ENCODE results near the gene BCO1. TPM values are rescaled to one million over a fixed set of nuclear protein-coding genes. Genes with fewer than 3 reads are reported as not detected.

Gene BCO1
- total and polyA plus RNA-seq, 4 experiments from 2014 or later, result not detected

DNA sequence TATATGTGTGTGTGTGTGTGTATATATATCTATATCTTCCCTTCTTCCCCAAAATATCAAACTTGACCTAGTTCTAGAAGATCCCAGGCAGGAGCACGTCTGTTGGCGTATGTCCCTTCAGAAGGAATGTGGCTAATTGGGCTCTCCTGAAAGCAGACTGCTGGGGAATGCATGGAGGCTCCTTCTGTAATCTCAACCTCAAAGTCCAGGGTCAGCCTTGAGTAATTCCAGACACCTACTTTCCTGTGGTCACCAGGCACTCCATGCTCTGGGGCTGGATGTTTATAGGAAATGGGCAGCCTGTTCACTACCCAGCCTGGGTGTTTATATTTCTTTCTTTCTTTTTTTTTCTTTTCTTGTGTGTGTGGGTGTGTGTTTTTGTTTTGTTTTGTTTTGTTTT lies 13.4 kb downstream of the BCO1 start:
- intact Hi-C loops (cut with micrococcal nuclease), result no loop called here
- Histone ChIP-seq H3K27me3 (ENCODE audit: insufficient read depth, low read length) (no peaks in the 10 kb centered on the region), H3K9me3 (ENCODE audit: control insufficient read depth in 1 of 2, low read length in 2 of 2) (no peaks in the 10 kb centered on the region), H3K4me3 (ENCODE audit: low read length in 2 of 2) (no peak overlapping the region), H3K36me3 (ENCODE audit: insufficient read depth, low read length) (no peaks in the 10 kb centered on the region), H3K27ac (ENCODE audit: low read depth, low read length) (no peak overlapping the region), H3K4me1 (ENCODE audit: insufficient read depth, low read length) (no peaks in the 10 kb centered on the region)
- ChIA-PET POLR2A (ENCODE audit: partially characterized antibody) (no interaction called here), CTCF (ENCODE audit: partially characterized antibody) (no interaction called here)
- H3K27ac Mint-ChIP-seq, result no peak overlapping the region
- peaks cover 0 to 2% of the 10 kb centered on the region in 2 donors for H3K27me3 Mint-ChIP-seq
- DNase-seq, result no peak
- no peak overlapping the region for H3K4me3 Mint-ChIP-seq
- H3K9me3 Mint-ChIP-seq, result no peaks in the 10 kb centered on the region
- H3K36me3 Mint-ChIP-seq, result no peaks in the 10 kb centered on the region
- H3K4me1 Mint-ChIP-seq, result no peaks in the 10 kb centered on the region

DNA sequence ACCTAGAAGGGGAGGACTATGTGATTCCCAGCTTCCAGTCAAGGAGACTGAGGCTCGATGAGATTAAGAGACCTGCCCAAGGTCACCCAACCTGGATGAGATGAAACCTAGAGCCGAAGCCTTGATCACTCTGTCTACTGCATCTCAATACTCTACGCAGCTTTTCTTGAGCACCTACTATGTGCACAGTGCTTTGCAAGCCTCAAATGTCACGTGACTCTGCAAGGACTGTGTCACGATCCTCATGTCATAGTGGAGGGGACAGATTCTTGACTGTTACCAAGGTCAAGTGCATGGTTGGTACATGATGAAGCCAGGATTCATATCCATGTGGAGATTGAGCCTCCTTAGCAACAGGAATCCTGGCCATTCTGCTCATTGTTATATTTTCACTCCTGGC lies 14.7 kb downstream of the BCO1 start:
- intact Hi-C loops (cut with micrococcal nuclease), result no loop called here
- H3K4me1 ChIP-seq (ENCODE audit: insufficient read depth, low read length), result no peaks in the 10 kb centered on the region
- Mint-ChIP-seq H3K36me3 (no peaks in the 10 kb centered on the region), H3K27ac (no peak overlapping the region), H3K27me3 (peaks cover 0 to 2% of the 10 kb centered on the region in 2 donors), H3K4me3 (no peak overlapping the region), H3K4me1 (no peaks in the 10 kb centered on the region), H3K9me3 (no peaks in the 10 kb centered on the region)
- no peaks in the 10 kb centered on the region for H3K36me3 ChIP-seq (ENCODE audit: insufficient read depth, low read length)
- POLR2A ChIA-PET (ENCODE audit: partially characterized antibody), result no interaction called here
- H3K27ac ChIP-seq (ENCODE audit: low read depth, low read length), result no peak overlapping the region
- no peaks in the 10 kb centered on the region for H3K9me3 ChIP-seq (ENCODE audit: control insufficient read depth in 1 of 2, low read length in 2 of 2)
- H3K27me3 ChIP-seq (ENCODE audit: insufficient read depth, low read length), result no peaks in the 10 kb centered on the region
- CTCF ChIA-PET (ENCODE audit: partially characterized antibody), result no interaction called here
- no peak for DNase-seq
- H3K4me3 ChIP-seq (ENCODE audit: low read length in 2 of 2), result no peak overlapping the region

DNA sequence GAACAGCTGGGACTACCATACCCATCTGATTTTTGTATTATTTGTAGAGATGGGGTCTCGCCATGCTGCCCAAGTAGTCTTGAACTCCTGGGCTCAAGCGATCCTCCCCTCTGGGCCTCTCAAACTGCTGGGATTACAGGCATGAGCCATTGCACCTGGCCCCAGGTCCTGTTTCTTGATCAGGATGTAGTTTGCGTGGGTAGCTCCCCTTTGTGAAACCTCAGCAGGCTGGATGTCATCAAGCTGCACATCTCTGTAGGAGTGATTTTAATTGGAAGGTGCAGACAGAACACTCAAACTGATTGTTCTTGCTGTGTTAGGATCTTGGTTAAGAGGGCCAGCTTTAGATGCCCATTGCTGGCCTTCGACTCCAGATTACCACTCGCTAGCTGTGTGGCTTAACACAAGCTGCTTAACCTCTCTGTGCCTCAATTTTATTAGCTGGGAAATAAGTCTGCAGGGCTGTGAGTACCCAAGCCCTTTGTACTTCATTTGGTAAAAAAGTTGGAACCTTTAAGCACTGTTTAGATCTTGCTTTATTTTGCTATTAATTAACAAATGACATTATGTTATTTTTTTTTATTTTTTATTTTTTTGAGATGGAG lies 16.5 kb downstream of the BCO1 start:
- H3K4me3 Mint-ChIP-seq, result no peak overlapping the region
- Histone ChIP-seq H3K36me3 (ENCODE audit: insufficient read depth, low read length) (no peaks in the 10 kb centered on the region), H3K9me3 (ENCODE audit: control insufficient read depth in 1 of 2, low read length in 2 of 2) (no peaks in the 10 kb centered on the region), H3K4me1 (ENCODE audit: insufficient read depth, low read length) (no peaks in the 10 kb centered on the region), H3K27me3 (ENCODE audit: insufficient read depth, low read length) (no peaks in the 10 kb centered on the region), H3K4me3 (ENCODE audit: low read length in 2 of 2) (no peak overlapping the region), H3K27ac (ENCODE audit: low read depth, low read length) (no peak overlapping the region)
- no peak for DNase-seq
- H3K27me3 Mint-ChIP-seq, result peaks cover 0 to 1% of the 10 kb centered on the region in 2 donors
- ChIA-PET POLR2A (ENCODE audit: partially characterized antibody) (no interaction called here), CTCF (ENCODE audit: partially characterized antibody) (interaction anchor here (1.0 kb wide), 1 partner anchor 30 kb away, joined by 3 read pairs; no protein-coding TSS in a partner anchor)
- intact Hi-C loops (cut with micrococcal nuclease), result no loop called here
- no peaks in the 10 kb centered on the region for H3K36me3 Mint-ChIP-seq
- H3K9me3 Mint-ChIP-seq, result no peaks in the 10 kb centered on the region
- H3K27ac Mint-ChIP-seq, result no peak overlapping the region
- no peaks in the 10 kb centered on the region for H3K4me1 Mint-ChIP-seq

DNA sequence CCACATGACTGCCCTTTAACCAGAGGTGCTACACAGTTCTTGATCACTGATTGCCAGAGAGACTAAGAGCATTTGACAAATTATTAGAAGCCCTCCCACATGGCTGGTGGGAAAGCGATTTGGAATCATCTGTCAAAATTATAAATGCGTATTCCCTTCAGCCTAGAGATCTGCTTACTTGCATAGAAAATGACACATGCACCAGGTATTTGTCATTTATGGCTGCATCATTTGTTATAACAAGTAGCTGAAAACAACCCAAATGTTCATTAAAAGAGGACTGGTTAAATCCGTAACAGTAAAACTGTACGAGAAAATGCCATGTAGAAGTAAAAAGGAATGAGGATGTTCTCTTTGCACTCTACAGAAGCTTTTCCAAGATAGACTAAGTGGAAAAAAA lies 21.4 kb downstream of the BCO1 start:
- Mint-ChIP-seq H3K27me3 (peaks cover 0 to 1% of the 10 kb centered on the region in 2 donors), H3K4me3 (no peak overlapping the region), H3K4me1 (peaks cover 0 to 3% (median under 1%) of the 10 kb centered on the region in 4 donors), H3K27ac (no peak overlapping the region), H3K9me3 (no peaks in the 10 kb centered on the region), H3K36me3 (no peaks in the 10 kb centered on the region)
- intact Hi-C loops (cut with micrococcal nuclease), result no loop called here
- no peak for DNase-seq
- CTCF ChIA-PET (ENCODE audit: partially characterized antibody), result interaction anchor here (0.7 to 2.4 kb wide), 7 partner anchors 10 to 496 kb away, joined by 3 to 16 read pairs (median 4); no protein-coding TSS in a partner anchor
- no peaks in the 10 kb centered on the region for H3K36me3 ChIP-seq (ENCODE audit: insufficient read depth, low read length)
- no peaks in the 10 kb centered on the region for H3K9me3 ChIP-seq (ENCODE audit: control insufficient read depth in 1 of 2, low read length in 2 of 2)
- H3K27me3 ChIP-seq (ENCODE audit: insufficient read depth, low read length), result no peaks in the 10 kb centered on the region
- no peak overlapping the region for H3K27ac ChIP-seq (ENCODE audit: low read depth, low read length)
- H3K4me3 ChIP-seq (ENCODE audit: low read length in 2 of 2), result no peak overlapping the region
- POLR2A ChIA-PET (ENCODE audit: partially characterized antibody), result no interaction called here
- H3K4me1 ChIP-seq (ENCODE audit: insufficient read depth, low read length), result no peaks in the 10 kb centered on the region

DNA sequence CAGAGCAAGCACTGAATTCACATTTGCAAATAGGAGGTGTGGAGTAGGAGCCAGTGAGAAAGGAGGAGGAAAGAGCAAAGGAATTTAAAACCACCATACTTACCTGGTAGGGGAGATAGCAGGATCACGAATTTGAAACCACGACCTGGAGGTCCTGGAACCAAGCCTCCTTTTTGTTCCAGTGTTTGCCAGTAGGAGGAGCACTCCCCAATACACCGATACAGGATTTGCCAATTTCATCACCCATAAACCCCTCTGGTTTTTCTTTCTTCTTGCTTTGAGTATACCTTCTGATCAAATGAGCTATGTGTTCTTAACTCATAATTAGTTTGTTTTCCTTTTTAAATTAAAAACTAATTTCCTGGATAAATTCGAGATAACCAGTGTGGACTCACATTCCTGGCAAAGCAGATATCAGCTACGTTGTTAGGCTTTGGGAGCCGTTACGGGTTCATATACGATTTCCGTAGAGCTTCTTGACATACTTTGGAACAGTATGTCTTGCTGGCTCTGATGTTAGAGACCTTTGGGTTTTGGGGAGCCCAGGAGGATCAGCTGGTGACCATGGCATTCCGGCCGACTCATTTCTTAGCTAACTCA lies 22.7 kb downstream of the BCO1 start:
- H3K27ac ChIP-seq (ENCODE audit: low read depth, low read length), result no peak overlapping the region
- no peaks in the 10 kb centered on the region for H3K27me3 ChIP-seq (ENCODE audit: insufficient read depth, low read length)
- Mint-ChIP-seq H3K9me3 (peaks cover 0 to 3% (median 0%) of the 10 kb centered on the region in 8 donors), H3K27ac (no peak overlapping the region), H3K4me3 (no peak overlapping the region), H3K4me1 (peaks cover 0 to 3% (median under 1%) of the 10 kb centered on the region in 4 donors), H3K36me3 (no peaks in the 10 kb centered on the region), H3K27me3 (peaks cover 1 to 2% of the 10 kb centered on the region in 2 donors)
- H3K4me3 ChIP-seq (ENCODE audit: low read length in 2 of 2), result no peak overlapping the region
- POLR2A ChIA-PET (ENCODE audit: partially characterized antibody), result no interaction called here
- CTCF ChIA-PET (ENCODE audit: partially characterized antibody), result interaction anchor here (0.5 to 2.4 kb wide), 15 partner anchors 9 to 490 kb away, joined by 3 to 16 read pairs (median 3); no protein-coding TSS in a partner anchor
- no peaks in the 10 kb centered on the region for H3K36me3 ChIP-seq (ENCODE audit: insufficient read depth, low read length)
- no peaks in the 10 kb centered on the region for H3K9me3 ChIP-seq (ENCODE audit: control insufficient read depth in 1 of 2, low read length in 2 of 2)
- intact Hi-C loops (cut with micrococcal nuclease), result no loop called here
- H3K4me1 ChIP-seq (ENCODE audit: insufficient read depth, low read length), result no peaks in the 10 kb centered on the region
- peak in 3 of 5 donors; percentile 3 to 24 (median 9) for DNase-seq

DNA sequence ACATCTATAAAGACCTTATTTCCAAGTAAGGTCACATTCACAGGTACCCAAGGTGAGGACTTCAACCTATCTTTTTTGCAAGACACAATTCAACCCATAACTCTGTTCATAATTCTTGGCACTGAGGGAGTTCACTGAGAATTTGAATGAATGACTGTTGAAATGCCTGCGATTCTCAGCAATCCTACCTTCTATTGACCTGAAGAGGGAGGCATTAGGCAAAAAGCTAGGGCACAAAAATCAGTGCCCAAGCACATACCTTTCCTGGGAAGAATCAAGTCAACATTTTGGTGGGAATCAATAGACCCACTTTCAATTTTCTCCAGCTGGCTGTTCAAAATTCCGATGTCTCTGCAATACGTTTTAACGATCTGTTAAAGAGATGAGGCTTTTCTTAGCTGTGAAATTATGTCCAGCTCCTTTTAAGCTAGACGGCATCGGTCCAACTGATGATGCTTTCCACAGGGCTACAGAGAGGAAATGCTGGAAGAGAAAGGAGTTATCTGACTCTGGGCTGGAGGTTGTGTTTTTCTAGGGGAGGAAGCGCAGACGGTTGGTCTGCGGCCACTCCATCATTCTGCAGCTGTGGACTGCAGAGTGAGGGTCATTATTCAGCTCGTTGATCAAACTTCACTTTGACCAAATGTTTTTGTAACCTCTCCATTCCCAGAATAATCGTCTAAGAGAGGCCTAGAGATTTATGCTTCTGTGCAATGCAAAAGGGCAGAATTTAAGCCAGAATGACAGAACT lies 25.2 kb downstream of the BCO1 start:
- H3K4me3 ChIP-seq (ENCODE audit: low read length in 2 of 2), result no peak overlapping the region
- no peaks in the 10 kb centered on the region for H3K36me3 ChIP-seq (ENCODE audit: insufficient read depth, low read length)
- Mint-ChIP-seq H3K4me1 (peaks cover 0 to 3% (median 1%) of the 10 kb centered on the region in 4 donors), H3K36me3 (no peaks in the 10 kb centered on the region), H3K27ac (no peak overlapping the region), H3K9me3 (peaks cover 0 to 3% (median 0%) of the 10 kb centered on the region in 8 donors), H3K4me3 (no peak overlapping the region), H3K27me3 (peaks cover 1 to 5% of the 10 kb centered on the region in 2 donors)
- intact Hi-C loops (cut with micrococcal nuclease), result no loop called here
- no peaks in the 10 kb centered on the region for H3K27me3 ChIP-seq (ENCODE audit: insufficient read depth, low read length)
- ChIA-PET POLR2A (ENCODE audit: partially characterized antibody) (no interaction called here), CTCF (ENCODE audit: partially characterized antibody) (interaction anchor here (0.7 to 1.0 kb wide), 2 partner anchors 10 to 148 kb away, joined by 3 read pairs; no protein-coding TSS in a partner anchor)
- H3K9me3 ChIP-seq (ENCODE audit: control insufficient read depth in 1 of 2, low read length in 2 of 2), result no peaks in the 10 kb centered on the region
- no peaks in the 10 kb centered on the region for H3K4me1 ChIP-seq (ENCODE audit: insufficient read depth, low read length)
- DNase-seq, result no peak
- no peak overlapping the region for H3K27ac ChIP-seq (ENCODE audit: low read depth, low read length)

DNA sequence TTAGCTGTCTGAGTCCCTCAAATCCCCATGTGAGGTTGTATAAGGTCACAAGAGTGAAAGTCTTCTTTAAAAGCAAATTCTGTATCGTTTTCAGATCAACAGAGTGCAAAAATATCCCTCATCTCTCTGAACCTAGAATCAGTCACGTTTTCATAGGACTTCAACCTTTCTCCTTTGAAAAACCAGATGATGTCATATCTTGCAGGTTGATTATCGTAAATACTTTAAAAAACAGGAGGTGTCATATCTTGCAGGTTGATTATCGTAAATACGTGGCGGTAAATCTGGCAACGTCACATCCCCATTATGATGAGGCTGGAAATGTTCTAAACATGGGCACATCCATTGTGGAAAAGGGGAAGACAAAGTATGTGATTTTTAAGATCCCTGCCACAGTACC lies 25.9 kb downstream of the BCO1 start:
- Histone ChIP-seq H3K9me3 (ENCODE audit: control insufficient read depth in 1 of 2, low read length in 2 of 2) (no peaks in the 10 kb centered on the region), H3K27ac (ENCODE audit: low read depth, low read length) (no peak overlapping the region), H3K27me3 (ENCODE audit: insufficient read depth, low read length) (no peaks in the 10 kb centered on the region), H3K4me1 (ENCODE audit: insufficient read depth, low read length) (no peaks in the 10 kb centered on the region), H3K36me3 (ENCODE audit: insufficient read depth, low read length) (no peaks in the 10 kb centered on the region), H3K4me3 (ENCODE audit: low read length in 2 of 2) (no peak overlapping the region)
- H3K36me3 Mint-ChIP-seq, result no peaks in the 10 kb centered on the region
- H3K27ac Mint-ChIP-seq, result no peak overlapping the region
- H3K9me3 Mint-ChIP-seq, result peaks cover 0 to 3% (median 0%) of the 10 kb centered on the region in 8 donors
- POLR2A ChIA-PET (ENCODE audit: partially characterized antibody), result no interaction called here
- CTCF ChIA-PET (ENCODE audit: partially characterized antibody), result no interaction called here
- no peak for DNase-seq
- intact Hi-C loops (cut with micrococcal nuclease), result no loop called here
- H3K27me3 Mint-ChIP-seq, result peaks cover 0 to 5% of the 10 kb centered on the region in 2 donors
- no peak overlapping the region for H3K4me3 Mint-ChIP-seq
- H3K4me1 Mint-ChIP-seq, result peaks cover 0 to 3% (median 1%) of the 10 kb centered on the region in 4 donors

All from CD4-positive, alpha-beta memory T cell (primary cell).